HG03095 (cell line): ENCODE results near the gene BICD1.
"Not testable (repeated sequence)": the region's sequence is repeated elsewhere in the genome, so short reads cannot be mapped to it uniquely, and the experiment has no call there.

Experiments used
- ATAC-seq: cut with Tn5 transposase; IDR thresholded peaks from one replicate; pipeline ENCODE4 v1.9.1; 2021; ENCODE audit warnings: moderate library complexity; ENCODE audit not compliant: unreplicated experiment

The BICD1 gene

DNA sequence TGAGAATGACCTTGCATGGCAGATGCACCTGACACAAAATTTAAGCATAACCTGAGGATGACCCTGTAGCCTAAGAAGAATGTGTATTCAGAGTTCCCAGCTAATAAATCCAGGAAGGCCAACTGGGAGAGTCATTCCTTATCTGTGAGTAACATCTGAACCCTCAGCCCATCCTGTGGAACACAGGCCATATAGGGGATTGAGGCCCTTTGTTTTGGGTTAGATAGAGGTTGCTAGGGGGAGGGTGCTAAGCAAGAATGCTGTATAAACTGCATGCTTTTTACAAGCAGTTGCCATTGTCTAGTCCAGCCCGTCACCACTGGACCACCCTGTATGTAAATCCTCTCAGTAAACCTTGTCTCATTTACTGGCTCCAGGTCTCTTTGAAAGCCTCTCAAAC lies 77.0 kb downstream of the BICD1 start:
- no peak for ATAC-seq

DNA sequence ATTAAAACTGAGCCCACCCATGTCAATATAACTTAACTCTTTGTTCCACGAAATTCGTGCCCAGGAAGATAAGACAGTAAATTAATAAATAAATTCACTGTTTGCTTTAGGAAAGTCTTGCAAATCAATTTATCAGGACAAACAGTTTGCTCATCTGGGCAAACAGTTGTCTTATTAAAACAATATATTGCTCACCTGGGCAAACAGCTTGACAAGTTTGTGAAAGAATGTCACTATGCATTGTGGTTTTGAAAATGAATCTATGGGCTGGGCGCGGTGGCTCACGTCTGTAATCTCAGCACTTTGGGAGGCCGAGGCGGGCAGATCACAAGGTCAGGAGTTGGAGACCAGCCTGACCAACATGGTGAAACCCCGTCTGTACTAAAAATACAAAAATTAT lies 80.5 kb downstream of the BICD1 start:
- not testable (repeated sequence) for ATAC-seq

DNA sequence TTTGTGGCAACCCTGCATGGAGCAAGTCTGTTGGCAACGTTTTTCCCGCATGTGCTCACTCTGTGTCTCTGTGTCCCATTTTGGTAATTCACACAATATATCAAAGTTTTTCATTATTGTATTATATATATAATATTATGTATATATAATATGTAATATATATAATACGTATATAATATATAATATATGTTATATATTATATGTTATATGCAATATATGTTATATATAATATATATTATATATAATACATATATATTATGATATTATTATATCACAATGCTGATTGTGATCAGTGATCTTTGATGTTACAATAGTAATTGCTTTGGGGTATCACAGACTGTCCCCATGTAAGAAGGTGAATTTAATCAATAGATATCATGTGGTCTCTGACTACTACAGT lies 84.8 kb downstream of the BICD1 start:
- ATAC-seq = no peak

- no peak for ATAC-seq
Observed at GRCh38 chr12:32196250-32197198, 89.9 kb downstream of the BICD1 start.

- ATAC-seq = no peak
Observed at GRCh38 chr12:32197421-32197820, 90.8 kb downstream of the BICD1 start.

- no peak for ATAC-seq
Observed at GRCh38 chr12:32198555-32198954, 91.9 kb downstream of the BICD1 start.

GRCh38 chr12:32201096-32201495 lies 94.4 kb downstream of the BICD1 start:
- ATAC-seq = no peak

GRCh38 chr12:32201976-32202375 lies 95.3 kb downstream of the BICD1 start:
- ATAC-seq = no peak

DNA sequence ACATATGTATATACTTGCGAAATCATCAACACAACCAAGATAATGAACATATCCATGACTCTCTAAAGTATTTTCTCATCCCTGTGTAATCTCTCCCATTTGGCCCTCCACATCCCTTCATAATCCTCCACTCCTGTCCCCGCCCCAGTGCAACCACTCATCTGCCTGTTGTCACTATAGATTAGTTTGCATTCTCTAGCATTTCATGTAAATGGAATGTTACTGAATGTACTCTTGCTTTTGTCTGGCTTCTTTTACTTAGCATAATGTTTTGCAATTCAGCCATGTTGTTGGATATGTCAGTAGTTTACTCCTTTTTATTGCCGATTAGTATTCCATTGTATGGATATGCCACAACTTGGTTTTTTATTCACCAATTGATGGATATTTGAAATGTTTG lies 99.1 kb downstream of the BICD1 start:
- no peak for ATAC-seq

GRCh38 chr12:32208355-32208754 lies 101.7 kb downstream of the BICD1 start:
- ATAC-seq = no peak

DNA sequence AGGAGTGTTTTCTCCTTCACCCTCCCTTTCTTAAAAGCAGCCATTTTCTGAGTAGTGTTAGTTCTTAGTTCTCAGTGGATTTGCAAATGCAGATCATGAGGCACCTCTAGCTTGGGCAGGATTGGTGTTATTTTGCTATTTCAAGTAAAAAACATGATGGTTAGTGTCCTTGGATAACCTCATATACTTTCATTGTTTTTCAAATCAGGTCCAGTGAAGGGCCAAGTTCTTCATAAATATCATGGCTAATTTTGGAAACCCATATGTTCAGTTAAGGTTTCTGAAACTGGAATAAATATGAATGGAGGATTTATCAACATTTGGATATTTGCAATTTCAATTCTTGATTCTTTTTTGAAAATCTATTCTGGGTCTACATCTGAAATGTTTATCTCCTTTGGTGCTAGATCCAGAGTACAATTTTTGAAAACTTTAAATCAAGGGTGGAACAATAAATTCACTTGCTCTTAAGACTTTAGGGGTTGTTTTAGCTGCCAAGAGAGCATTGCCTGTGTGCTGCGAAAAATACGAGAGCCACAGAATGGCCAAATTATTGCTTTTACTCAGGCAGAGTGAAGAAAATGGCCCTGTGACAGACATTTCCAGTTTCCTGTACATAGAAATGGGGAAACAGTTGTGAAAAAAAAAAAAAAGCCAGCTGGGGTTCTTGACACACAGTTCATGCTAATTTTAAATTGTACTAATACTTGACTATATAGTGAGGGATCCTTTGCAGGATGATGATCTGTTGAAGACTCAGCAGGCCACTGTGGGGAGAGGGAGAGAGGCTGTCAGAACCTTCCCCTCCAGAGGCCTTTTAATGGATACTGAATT lies 104.6 kb downstream of the BICD1 start:
- ATAC-seq = no peak

- no peak for ATAC-seq
Observed at GRCh38 chr12:32211900-32212156, 105.2 kb downstream of the BICD1 start.

DNA sequence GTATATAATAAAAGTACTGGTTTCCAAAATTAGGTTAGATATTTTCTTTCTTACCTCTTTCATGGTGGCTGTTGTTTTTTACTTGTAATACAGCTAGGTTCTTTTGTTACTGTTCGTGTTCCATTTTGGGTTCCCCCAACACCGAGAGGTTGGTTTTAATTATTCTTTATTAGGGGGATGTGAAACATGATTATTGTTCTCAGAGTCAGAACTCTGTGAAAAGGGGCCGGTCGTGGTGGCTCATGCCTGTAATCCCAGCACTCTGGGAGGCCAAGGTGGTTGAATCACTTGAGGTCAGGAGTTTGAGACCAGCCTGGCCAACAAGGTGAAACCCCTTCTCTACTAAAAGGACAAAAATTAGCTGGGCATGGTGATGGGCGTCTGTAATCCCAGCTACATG lies 108.1 kb downstream of the BICD1 start:
- no peak for ATAC-seq

DNA sequence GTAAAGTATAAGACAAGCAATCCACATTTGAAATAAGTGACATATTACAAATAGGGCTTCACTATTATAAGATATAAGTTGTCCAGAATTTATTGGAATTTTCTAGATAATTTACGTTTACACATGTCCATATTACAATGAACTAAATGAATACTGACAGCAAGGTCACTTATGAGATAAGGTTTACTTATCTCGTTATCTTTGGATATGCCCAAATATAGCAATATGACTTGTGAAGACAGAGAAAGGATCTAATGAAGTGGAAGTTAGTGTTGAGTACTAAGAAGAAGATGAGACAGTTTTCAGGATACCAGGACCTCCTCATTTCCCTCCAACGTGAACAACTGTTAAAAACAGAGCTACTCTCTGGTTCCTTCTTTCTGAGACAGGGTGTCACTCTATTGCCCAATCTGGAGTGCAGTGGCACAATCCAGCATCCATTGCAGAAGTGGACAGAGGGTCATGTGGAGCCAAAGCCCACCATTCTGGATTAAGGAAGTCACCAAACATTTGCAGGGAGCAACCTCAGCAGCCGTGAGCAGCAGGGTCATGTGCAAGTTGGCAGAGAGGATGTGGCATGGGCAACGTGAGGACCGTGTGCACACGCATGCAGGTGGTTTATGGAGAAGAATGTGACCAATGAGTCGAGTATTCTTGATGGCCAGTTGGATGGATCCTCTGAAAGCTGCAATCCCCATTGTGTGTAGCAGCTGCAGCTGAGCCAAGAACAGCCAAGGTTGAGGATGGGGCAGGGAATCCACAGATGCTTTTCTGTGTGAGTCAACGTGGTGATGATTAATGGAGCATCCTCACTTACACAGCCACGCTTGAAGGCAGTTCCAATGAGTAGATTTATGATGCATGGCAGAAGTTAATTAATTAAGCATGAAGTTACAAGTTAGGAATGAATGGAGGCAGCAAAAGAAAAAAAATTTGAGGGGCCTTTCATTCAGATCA lies 111.0 kb downstream of the BICD1 start:
- ATAC-seq = no peak

DNA sequence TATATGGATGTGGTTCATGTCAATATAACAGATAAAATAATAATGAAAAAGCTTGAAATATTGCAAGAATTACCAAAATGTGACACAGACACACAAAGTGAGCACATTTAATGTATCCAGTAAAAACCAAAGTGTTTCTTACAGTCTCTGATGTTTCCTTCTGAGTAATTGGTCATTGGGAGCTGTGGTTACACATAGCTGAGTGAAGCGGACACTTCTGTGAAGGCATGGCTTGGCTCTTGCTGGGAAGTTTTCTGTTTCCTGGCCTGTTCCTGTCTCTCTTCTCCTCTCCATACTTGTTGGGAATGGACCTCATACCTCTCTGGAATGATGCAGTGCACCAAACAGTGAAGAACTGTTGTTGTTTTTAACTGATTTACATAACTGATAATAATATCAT lies 117.3 kb downstream of the BICD1 start:
- ATAC-seq = no peak

DNA sequence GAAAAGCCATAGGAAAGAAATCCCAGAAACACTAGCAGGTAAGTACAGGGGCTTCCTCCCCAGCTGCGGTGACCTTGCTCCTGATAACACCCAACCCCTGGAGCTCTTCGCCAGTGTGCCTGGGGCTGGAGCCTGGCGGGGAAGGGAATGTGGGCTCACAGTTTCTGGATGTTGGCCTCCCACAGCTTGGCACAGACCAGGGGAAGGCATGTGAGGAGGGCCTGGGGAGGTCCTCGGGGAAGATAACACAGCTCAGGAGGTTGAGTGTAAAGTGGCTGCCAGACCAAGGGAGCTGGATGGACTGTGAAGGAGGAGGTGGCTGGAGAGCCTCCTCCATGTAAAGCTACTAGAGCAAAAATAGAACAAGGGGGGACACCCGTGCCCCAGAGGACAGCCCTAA lies 120.1 kb downstream of the BICD1 start:
- no peak for ATAC-seq

DNA sequence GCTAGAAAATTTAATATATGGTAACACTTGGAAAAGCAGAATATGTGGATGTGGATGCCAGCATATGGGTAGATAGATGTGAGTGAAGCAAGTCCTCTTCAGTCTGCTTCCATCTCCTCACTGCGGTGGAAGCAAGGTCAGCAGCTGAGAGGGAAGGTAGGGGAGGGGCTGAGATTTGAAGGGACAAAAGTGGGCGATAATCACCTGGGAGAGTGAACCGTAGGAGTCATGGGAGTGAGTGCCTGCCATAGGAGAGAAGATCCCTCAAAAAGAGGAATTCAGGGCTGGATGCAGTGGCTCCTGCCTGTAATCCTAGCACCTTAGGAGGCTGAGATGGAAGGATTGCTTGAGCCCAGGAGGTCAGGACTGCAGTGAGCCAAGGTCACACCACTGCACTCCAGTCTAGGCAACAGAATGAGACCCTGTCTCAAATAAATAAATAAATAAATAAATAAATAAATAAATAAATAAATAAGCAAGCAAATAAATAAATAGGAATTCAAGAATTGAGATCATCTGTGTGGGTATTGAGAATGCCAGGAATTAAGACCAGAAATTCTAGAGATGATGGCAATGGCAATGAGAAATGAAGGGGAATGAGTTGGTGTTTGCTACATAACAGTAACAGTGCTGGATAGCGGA lies 123.4 kb downstream of the BICD1 start:
- ATAC-seq = no peak

DNA sequence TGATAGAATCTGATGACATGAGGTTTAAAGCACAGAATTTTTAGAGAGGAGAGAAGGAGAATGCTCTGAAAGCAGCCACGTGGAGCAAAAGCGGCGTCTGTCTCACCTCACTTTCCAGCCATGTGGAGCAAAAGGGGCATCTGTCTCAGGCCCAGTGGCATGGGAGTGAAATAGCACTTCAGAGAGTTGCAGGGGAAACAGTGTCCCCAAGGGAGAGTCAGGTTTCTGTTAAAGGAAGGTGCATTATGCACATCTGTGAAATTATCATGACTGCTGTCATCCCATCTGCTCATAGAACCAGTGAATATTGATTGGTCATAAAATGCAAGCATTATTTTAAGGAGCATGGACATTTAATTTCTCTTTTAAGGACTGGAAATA lies 124.0 kb downstream of the BICD1 start:
- no peak for ATAC-seq

GRCh38 chr12:32231361-32231760 lies 124.7 kb downstream of the BICD1 start:
- ATAC-seq = not testable (repeated sequence)

- ATAC-seq = no peak
Observed at GRCh38 chr12:32233568-32233967, 126.9 kb downstream of the BICD1 start.

- no peak for ATAC-seq
Observed at GRCh38 chr12:32235251-32235650, 128.6 kb downstream of the BICD1 start.
